ENCODE data around the gene PHACTR1.

The PHACTR1 gene

DNA sequence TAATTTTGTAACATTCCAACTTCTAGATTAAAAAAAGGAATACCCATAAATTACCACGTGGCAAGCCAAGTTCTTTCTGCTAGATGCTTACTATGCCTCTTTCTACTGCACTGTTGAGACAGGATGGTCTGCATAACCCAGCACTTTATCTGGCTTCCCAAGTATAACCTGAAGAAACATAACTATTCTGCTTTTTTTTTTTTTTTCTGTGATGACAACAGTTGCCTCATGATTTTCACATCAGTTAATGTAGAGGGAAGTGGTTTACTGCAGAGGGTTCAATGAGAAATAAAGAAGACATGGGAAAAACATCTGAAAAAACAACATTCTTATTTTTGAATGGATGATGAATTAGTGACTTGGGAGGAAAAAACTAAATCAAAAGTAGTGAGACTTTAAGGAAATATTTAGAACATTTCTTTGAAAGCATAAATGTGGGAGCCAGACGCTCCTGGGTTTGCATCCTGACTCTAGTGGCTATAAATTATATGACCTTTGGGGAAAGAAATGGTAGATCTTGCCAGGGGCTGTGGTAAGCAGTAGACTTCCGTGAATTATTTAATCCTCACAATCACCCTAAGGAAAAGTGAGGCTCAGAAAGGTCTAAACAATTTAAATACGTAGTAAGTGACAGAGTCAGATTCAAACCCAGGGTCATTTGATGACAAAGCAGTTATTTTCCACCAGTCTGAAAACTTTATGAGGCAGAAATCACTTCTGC, 230.7 kb downstream of the PHACTR1 start:
- no peak for TF ChIP-seq POLR2AphosphoS5 (IDR thresholded peaks at IDR 0.05; ENCODE audit: low read depth, low read length)
- no peak for TF ChIP-seq POLR2A (IDR thresholded peaks at IDR 0.05; ENCODE audit: low read depth, low read length)
- TF ChIP-seq TAF1 (IDR thresholded peaks at IDR 0.05; ENCODE audit: borderline replicate concordance, low read depth, low read length), result no peak
- FAIRE-seq (peak; percentile 9), DNase-seq (ENCODE audit: insufficient read length) (no peak)

DNA sequence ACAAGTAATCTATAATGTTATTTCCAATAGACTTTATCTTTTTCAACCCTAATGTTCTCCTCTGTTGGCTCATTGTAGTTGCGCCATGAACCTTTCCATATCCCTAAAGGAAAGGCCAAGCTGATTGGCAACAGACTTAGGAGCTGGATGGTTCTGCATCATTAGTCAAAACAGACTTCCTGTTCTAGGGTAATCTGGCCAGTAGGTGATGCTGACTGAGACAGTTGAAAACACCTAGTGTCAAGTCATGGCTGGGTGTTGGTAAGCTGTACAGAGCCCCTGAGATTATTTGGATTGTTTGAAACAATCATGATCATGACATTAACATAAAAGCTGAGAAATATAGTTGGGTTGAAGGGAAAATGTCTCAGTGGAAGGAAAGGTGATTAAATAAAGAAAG, 231.4 kb downstream of the PHACTR1 start:
- DNase-seq (ENCODE audit: insufficient read length), result no peak
- FAIRE-seq, result no peak
- TF ChIP-seq POLR2AphosphoS5 (IDR thresholded peaks at IDR 0.05; ENCODE audit: low read depth, low read length) (no peak), TAF1 (IDR thresholded peaks at IDR 0.05; ENCODE audit: borderline replicate concordance, low read depth, low read length) (no peak), POLR2A (IDR thresholded peaks at IDR 0.05; ENCODE audit: low read depth, low read length) (no peak)

DNA sequence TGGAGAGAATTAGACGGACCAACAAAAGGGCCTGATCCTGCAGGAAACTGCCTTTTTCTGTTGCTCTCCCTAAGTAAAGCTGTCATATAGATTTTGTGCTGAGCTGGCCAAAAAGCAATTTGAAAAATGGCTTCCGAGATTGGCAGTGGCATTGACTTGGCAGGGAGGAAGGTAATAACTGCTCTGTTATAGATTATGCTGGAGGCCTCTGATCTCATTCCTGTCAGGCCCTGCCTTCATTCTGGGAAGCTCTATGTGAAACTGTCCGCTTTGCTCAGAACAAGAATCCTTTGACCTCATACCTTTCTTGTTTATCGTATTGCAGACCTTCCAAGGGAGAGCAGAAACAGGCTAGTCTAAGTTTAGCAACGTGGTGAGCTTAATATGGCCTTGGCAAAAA, 234.4 kb downstream of the PHACTR1 start:
- no peak for TF ChIP-seq POLR2AphosphoS5 (IDR thresholded peaks at IDR 0.05; ENCODE audit: low read depth, low read length)
- no peak for TF ChIP-seq POLR2A (IDR thresholded peaks at IDR 0.05; ENCODE audit: low read depth, low read length)
- no peak for TF ChIP-seq TAF1 (IDR thresholded peaks at IDR 0.05; ENCODE audit: borderline replicate concordance, low read depth, low read length)
- no peak for FAIRE-seq
- DNase-seq (ENCODE audit: insufficient read length), result no peak

DNA sequence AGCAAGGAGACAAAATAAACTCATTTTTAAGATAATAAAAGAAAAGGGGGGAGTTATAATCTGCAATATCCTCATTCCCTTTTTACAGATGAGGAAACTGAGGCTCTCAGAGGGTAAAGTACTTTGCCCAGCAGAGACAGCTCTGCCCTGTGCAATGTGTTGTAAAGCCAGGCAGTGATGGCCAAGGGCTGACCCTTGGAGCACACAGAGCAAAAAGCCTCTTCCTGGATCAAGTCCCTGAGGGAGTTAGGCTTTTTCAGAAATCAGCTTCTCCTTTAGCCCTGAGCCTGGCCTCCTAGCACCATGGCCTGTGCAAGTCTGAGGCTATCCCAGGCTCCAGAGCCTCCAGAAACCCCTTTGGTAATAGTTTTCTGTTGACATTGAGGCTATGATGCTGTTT, 234.8 kb downstream of the PHACTR1 start:
- FAIRE-seq, result no peak
- DNase-seq (ENCODE audit: insufficient read length), result no peak

GRCh38 chr6:12952318-12952717, 235.8 kb downstream of the PHACTR1 start:
- FAIRE-seq (no peak), DNase-seq (ENCODE audit: insufficient read length) (no peak)
- TF ChIP-seq TAF1 (IDR thresholded peaks at IDR 0.05; ENCODE audit: borderline replicate concordance, low read depth, low read length), result no peak
- TF ChIP-seq POLR2AphosphoS5 (IDR thresholded peaks at IDR 0.05; ENCODE audit: low read depth, low read length), result no peak
- TF ChIP-seq POLR2A (IDR thresholded peaks at IDR 0.05; ENCODE audit: low read depth, low read length), result no peak

More for the DNA sequence above, 234.8 kb downstream of the PHACTR1 start:
- TF ChIP-seq TAF1 (IDR thresholded peaks at IDR 0.05; ENCODE audit: borderline replicate concordance, low read depth, low read length), result no peak
- no peak for TF ChIP-seq POLR2AphosphoS5 (IDR thresholded peaks at IDR 0.05; ENCODE audit: low read depth, low read length)
- no peak for TF ChIP-seq POLR2A (IDR thresholded peaks at IDR 0.05; ENCODE audit: low read depth, low read length)

GRCh38 chr6:12955956-12956355, 239.4 kb downstream of the PHACTR1 start:
- no peak for FAIRE-seq
- no peak for DNase-seq (ENCODE audit: insufficient read length)
- no peak for TF ChIP-seq POLR2A (IDR thresholded peaks at IDR 0.05; ENCODE audit: low read depth, low read length)
- TF ChIP-seq POLR2AphosphoS5 (IDR thresholded peaks at IDR 0.05; ENCODE audit: low read depth, low read length), result no peak
- TF ChIP-seq TAF1 (IDR thresholded peaks at IDR 0.05; ENCODE audit: borderline replicate concordance, low read depth, low read length), result no peak

- FAIRE-seq (no peak), DNase-seq (ENCODE audit: insufficient read length) (no peak)
- TF ChIP-seq POLR2AphosphoS5 (IDR thresholded peaks at IDR 0.05; ENCODE audit: low read depth, low read length), result no peak
- TF ChIP-seq POLR2A (IDR thresholded peaks at IDR 0.05; ENCODE audit: low read depth, low read length), result no peak
- no peak for TF ChIP-seq TAF1 (IDR thresholded peaks at IDR 0.05; ENCODE audit: borderline replicate concordance, low read depth, low read length)
These were observed 240.4 kb downstream of the PHACTR1 start for GRCh38 chr6:12956991-12957320.

- DNase-seq (ENCODE audit: insufficient read length) (peak; percentile 8), FAIRE-seq (peak; percentile 14)
- TF ChIP-seq POLR2AphosphoS5 (IDR thresholded peaks at IDR 0.05; ENCODE audit: low read depth, low read length), result no peak
- TF ChIP-seq TAF1 (IDR thresholded peaks at IDR 0.05; ENCODE audit: borderline replicate concordance, low read depth, low read length), result no peak
- TF ChIP-seq POLR2A (IDR thresholded peaks at IDR 0.05; ENCODE audit: low read depth, low read length), result no peak
These were observed 240.9 kb downstream of the PHACTR1 start for GRCh38 chr6:12957321-12958051.

DNA sequence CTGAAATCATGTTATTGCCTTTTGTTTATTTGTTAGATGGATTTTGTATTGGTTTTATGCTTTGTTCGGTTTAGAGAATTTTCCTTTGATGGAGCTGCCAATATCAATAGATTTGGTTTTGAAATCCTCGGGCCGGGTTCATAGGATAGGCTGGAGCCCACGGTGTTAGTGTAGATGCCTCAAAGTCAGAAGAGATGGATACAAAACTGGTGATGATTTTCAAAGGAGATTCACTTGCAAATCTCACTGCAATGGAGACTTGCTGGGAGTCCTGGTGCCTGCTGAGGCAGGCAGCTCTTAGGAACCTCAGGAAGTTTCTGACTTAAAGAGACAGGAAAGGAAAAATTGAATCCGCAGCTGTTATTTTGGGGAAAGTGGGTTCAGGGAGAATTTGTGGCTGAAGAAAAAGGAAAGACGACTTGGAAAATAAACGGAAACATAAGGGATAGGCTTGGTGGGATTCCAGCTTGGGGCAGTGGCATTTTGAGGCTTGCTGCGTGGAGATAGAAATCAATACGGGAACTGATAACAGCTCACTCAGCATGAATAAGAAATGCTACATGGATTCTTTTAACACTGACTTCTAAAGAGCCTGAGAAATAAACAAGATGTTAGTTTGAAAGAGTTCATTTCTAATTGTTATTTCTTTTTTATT, 241.6 kb downstream of the PHACTR1 start:
- DNase-seq (ENCODE audit: insufficient read length), result no peak
- FAIRE-seq, result peak; percentile 17
- no peak for TF ChIP-seq POLR2AphosphoS5 (IDR thresholded peaks at IDR 0.05; ENCODE audit: low read depth, low read length)
- TF ChIP-seq POLR2A (IDR thresholded peaks at IDR 0.05; ENCODE audit: low read depth, low read length), result no peak
- TF ChIP-seq TAF1 (IDR thresholded peaks at IDR 0.05; ENCODE audit: borderline replicate concordance, low read depth, low read length), result no peak

DNA sequence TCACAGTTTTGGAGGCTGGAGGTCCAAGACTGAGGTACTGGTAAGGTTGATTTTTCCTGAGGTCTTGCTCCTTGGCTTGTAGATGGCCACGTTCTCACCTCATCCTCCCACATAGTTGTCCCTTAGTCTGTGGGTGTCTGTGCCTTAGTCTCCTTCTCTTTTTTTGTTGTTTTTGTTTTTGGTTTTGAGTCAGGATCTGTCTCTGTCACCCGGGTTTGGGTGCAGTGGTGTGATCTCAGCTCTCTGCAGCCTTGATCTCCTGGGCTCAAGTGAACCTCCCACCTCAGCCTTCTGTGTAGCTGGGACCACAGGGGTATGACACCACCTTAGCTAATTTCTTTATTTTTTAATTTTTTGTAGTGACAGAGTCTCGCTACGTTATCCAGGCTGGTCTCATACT, 245.2 kb downstream of the PHACTR1 start:
- DNase-seq (ENCODE audit: insufficient read length) (no peak), FAIRE-seq (no peak)
- no peak for TF ChIP-seq POLR2AphosphoS5 (IDR thresholded peaks at IDR 0.05; ENCODE audit: low read depth, low read length)
- no peak for TF ChIP-seq POLR2A (IDR thresholded peaks at IDR 0.05; ENCODE audit: low read depth, low read length)
- TF ChIP-seq TAF1 (IDR thresholded peaks at IDR 0.05; ENCODE audit: borderline replicate concordance, low read depth, low read length), result no peak

DNA sequence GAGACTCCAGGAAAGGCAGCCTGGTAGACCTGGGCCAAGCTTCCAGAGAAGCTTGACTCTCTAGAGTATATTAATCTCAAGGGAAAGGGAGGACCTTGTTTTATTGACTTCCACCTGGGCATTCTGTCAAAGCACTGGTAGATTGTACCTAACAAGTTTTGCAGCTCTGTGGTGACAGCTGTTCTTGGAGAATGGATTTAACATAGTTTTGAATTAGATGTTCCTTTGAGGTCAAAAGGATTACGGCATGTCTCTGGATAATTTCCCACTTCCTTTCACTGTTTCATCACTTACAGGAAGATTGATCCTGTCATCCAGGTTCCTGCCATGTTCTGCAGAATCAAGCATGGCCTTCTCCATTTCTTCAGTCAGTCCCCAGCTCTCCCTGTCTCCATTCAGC, 246.0 kb downstream of the PHACTR1 start:
- TF ChIP-seq POLR2A (IDR thresholded peaks at IDR 0.05; ENCODE audit: low read depth, low read length), result no peak
- no peak for TF ChIP-seq TAF1 (IDR thresholded peaks at IDR 0.05; ENCODE audit: borderline replicate concordance, low read depth, low read length)
- TF ChIP-seq POLR2AphosphoS5 (IDR thresholded peaks at IDR 0.05; ENCODE audit: low read depth, low read length), result no peak
- no peak for FAIRE-seq
- DNase-seq (ENCODE audit: insufficient read length), result no peak

Data from GM12892 (cell line).